K562 (cell line): ENCODE data around the gene ATP8B4. TPM values are rescaled to one million over a fixed set of nuclear protein-coding genes. Genes with fewer than 3 reads are reported as not detected.

Source experiments
- CBFA2T2 ChIP-seq: fragments of 450-650 bp; conservative IDR thresholded peaks from 2 replicates; pipeline ENCODE4 v1.6.1; 2017; ENCODE audit warnings: mild to moderate bottlenecking
- FOXP1 ChIP-seq: sonication (generic); formaldehyde crosslinking; IDR thresholded peaks from 2 replicates; pipeline ENCODE4 v1.8.0; 2022; ENCODE audit warnings: mild to moderate bottlenecking, missing genetic modification reagents
- JUND ChIP-seq, 2 experiments: IDR thresholded peaks; 2 replicates in 1 of 2; 3 replicates in 1 of 2; pipeline ENCODE4 v1.6.1; 2011; ENCODE audit warnings: borderline replicate concordance in 2 of 2, low read depth in 2 of 2, low read length in 2 of 2, improper control_type of control experiment in 1 of 2, missing biosample characterization in 1 of 2, missing genetic modification characterization in 1 of 2, missing genetic modification reagents in 1 of 2
- KHSRP ChIP-seq: fragments of 450-650 bp; IDR thresholded peaks from 2 replicates; pipeline ENCODE4 v1.6.1; 2017
- RBM14 ChIP-seq: fragments of 200-400 bp; formaldehyde crosslinking; IDR thresholded peaks from 2 replicates; pipeline ENCODE4 v1.6.1; 2018; ENCODE audit warnings: low read depth, mild to moderate bottlenecking, low read length, moderate library complexity, borderline replicate concordance; ENCODE audit not compliant: insufficient read depth
- SIN3A ChIP-seq, 2 experiments: fragments of 150-350 bp in 1 of 2; IDR thresholded peaks; 2 replicates each; pipeline ENCODE4 v1.6.1; 2011 to 2016; ENCODE audit warnings: borderline replicate concordance in 2 of 2, low read depth in 2 of 2, low read length in 2 of 2, mild to moderate bottlenecking in 2 of 2, moderate library complexity in 2 of 2; ENCODE audit not compliant: control insufficient read depth in 1 of 2
- UBTF ChIP-seq, 2 experiments: IDR thresholded peaks; 2 replicates each; pipeline ENCODE4 v1.6.1; 2012; ENCODE audit warnings: improper control_type of control experiment in 2 of 2, low read depth in 2 of 2, low read length in 2 of 2, borderline replicate concordance in 1 of 2
- ZNF224 ChIP-seq: sonication (generic); formaldehyde crosslinking; IDR thresholded peaks from 2 replicates; pipeline ENCODE4 v1.8.0; 2022; ENCODE audit warnings: mild to moderate bottlenecking, missing genetic modification reagents
- ZNF384 ChIP-seq: IDR thresholded peaks from 2 replicates; pipeline ENCODE4 v1.6.1; 2012; ENCODE audit warnings: low read depth, low read length, improper control_type of control experiment
- polyA plus RNA-seq, 8 experiments: library from polyadenylated mRNA; depleted of rRNA in 4 of 8; stranded (reverse) in 5 of 8; unstranded in 3 of 8; fragments of >200 nt; fragmentation: Nextera tagmentation in 2 of 8; fragmentation: Illumina TruSeq in 1 of 8; extraction: Ambion mirVana in 2 of 8; extraction: Trizol in 1 of 8; gene quantifications; 2 replicates each; pipeline versions ENCODE4 v1.2.1 to v1.2.3, GENCODE V29; 2011 to 2014; ENCODE audit warnings: inconsistent platforms in 1 of 8, missing spikeins in 1 of 8
- total RNA-seq, 7 experiments: library from RNA; depleted of rRNA in 6 of 7; stranded (reverse); fragments of >200 nt in 6 of 7; fragmentation: Illumina TruSeq in 2 of 7; extraction: Trizol in 2 of 7; gene quantifications; 2 replicates each; pipeline versions ENCODE4 v1.2.1 to v1.2.3, GENCODE V29; 2011 to 2021; ENCODE audit warnings: low replicate concordance in 1 of 7
- TF ChIP-seq, protein P1 (sequence below), 2 experiments: fragments of 450-650 bp; IDR thresholded peaks; 2 replicates each; pipeline ENCODE4 v1.6.1; 2016
- TF ChIP-seq, protein P2 (sequence below): fragments of 450-650 bp; formaldehyde crosslinking; IDR thresholded peaks from 2 replicates; pipeline ENCODE4 v1.4.0; 2020; ENCODE audit warnings: mild to moderate bottlenecking, mixed read lengths
- TF ChIP-seq, protein P3 (sequence below): sonication (generic); formaldehyde crosslinking; IDR thresholded peaks from 2 replicates; pipeline ENCODE4 v1.8.0; 2023; ENCODE audit warnings: mild to moderate bottlenecking, missing genetic modification reagents
- TF ChIP-seq, protein P4 (sequence below): sonication (generic); formaldehyde crosslinking; IDR thresholded peaks from 2 replicates; pipeline ENCODE4 v1.8.1; 2023; ENCODE audit warnings: mild to moderate bottlenecking, missing genetic modification reagents
- TF ChIP-seq, protein P5 (sequence below): sonication (generic); formaldehyde crosslinking; IDR thresholded peaks from 2 replicates; pipeline ENCODE4 v1.5.0; 2020; ENCODE audit warnings: missing genetic modification reagents

The ATP8B4 gene
- total and polyA plus RNA-seq, 9 of the 15 experiments (the other 6 are each of a cell fraction or from before 2014, with no cell fraction given), result 0.14 to 2.5 (median 0.44) TPM

DNA sequence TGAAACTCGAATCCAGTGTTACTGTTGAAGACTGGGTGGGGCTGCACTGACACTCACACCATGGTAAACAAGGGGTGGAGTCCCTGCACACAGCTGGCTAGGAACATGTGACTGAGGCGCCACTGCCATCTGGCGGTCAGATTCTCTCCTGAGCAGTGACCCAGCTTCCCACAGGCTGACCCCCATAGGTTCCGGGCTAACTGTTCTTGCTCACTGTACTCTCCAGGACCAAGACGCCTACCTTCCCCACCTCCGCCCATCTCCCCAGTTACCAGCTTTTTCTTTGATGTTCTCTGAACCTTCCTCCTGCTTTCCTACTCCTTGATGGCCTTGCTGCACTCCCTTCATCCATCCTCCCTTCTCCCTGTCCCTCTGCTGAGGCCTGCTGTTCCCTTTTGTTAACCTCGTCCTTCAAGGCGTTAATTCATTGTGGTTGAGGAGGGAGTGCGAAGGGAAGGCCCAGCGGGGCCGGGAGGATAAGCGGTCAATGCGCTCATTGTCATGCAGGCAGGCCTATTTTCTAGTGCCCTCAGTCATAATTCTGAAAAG is 115.2 kb downstream of the ATP8B4 start (continued):
- TF ChIP-seq, protein P1, sequence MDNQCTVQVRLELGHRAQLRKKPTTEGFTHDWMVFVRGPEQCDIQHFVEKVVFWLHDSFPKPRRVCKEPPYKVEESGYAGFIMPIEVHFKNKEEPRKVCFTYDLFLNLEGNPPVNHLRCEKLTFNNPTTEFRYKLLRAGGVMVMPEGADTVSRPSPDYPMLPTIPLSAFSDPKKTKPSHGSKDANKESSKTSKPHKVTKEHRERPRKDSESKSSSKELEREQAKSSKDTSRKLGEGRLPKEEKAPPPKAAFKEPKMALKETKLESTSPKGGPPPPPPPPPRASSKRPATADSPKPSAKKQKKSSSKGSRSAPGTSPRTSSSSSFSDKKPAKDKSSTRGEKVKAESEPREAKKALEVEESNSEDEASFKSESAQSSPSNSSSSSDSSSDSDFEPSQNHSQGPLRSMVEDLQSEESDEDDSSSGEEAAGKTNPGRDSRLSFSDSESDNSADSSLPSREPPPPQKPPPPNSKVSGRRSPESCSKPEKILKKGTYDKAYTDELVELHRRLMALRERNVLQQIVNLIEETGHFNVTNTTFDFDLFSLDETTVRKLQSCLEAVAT (IDR thresholded peaks at IDR 0.05), result 0 out of 4 replicates have a peak, but pooled peaks of 1 of the 2 experiments have one; percentile 8
- TF ChIP-seq CBFA2T2 (0 out of 2 replicates have a peak, but pooled peaks have one; percentile 31), UBTF (IDR thresholded peaks at IDR 0.05; ENCODE audit: borderline replicate concordance in 1 of 2, low read depth in 2 of 2, low read length in 2 of 2) (0 out of 4 replicates have a peak, but pooled peaks of 1 of the 2 experiments have one; percentile 36), JUND (IDR thresholded peaks at IDR 0.05; ENCODE audit: borderline replicate concordance, low read depth, low read length) (peak; percentile 56; the same call in 1 of the 2 replicates), JUND (tag; IDR thresholded peaks at IDR 0.05; ENCODE audit: borderline replicate concordance, low read depth, low read length) (no peak), KHSRP (no peak), ZNF384 (no peak), FOXP1 (CRISPR knock-in tag) (peak; percentile 85), RBM14 (no peak), ZNF224 (CRISPR knock-in tag) (no peak), SIN3A (IDR thresholded peaks at IDR 0.05; ENCODE audit: borderline replicate concordance in 2 of 2, control insufficient read depth in 1 of 2, low read depth in 2 of 2, low read length in 2 of 2) (0 out of 4 replicates have a peak, but pooled peaks of 1 of the 2 experiments have one; percentile 61)
- TF ChIP-seq, protein P2, sequence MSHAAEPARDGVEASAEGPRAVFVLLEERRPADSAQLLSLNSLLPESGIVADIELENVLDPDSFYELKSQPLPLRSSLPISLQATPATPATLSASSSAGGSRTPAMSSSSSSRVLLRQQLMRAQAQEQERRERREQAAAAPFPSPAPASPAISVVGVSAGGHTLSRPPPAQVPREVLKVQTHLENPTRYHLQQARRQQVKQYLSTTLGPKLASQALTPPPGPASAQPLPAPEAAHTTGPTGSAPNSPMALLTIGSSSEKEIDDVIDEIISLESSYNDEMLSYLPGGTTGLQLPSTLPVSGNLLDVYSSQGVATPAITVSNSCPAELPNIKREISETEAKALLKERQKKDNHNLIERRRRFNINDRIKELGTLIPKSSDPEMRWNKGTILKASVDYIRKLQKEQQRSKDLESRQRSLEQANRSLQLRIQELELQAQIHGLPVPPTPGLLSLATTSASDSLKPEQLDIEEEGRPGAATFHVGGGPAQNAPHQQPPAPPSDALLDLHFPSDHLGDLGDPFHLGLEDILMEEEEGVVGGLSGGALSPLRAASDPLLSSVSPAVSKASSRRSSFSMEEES (CRISPR knock-in tag), result peak; percentile 29
- TF ChIP-seq, protein P3, sequence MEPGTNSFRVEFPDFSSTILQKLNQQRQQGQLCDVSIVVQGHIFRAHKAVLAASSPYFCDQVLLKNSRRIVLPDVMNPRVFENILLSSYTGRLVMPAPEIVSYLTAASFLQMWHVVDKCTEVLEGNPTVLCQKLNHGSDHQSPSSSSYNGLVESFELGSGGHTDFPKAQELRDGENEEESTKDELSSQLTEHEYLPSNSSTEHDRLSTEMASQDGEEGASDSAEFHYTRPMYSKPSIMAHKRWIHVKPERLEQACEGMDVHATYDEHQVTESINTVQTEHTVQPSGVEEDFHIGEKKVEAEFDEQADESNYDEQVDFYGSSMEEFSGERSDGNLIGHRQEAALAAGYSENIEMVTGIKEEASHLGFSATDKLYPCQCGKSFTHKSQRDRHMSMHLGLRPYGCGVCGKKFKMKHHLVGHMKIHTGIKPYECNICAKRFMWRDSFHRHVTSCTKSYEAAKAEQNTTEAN (CRISPR knock-in tag), result no peak
- TF ChIP-seq, protein P4, sequence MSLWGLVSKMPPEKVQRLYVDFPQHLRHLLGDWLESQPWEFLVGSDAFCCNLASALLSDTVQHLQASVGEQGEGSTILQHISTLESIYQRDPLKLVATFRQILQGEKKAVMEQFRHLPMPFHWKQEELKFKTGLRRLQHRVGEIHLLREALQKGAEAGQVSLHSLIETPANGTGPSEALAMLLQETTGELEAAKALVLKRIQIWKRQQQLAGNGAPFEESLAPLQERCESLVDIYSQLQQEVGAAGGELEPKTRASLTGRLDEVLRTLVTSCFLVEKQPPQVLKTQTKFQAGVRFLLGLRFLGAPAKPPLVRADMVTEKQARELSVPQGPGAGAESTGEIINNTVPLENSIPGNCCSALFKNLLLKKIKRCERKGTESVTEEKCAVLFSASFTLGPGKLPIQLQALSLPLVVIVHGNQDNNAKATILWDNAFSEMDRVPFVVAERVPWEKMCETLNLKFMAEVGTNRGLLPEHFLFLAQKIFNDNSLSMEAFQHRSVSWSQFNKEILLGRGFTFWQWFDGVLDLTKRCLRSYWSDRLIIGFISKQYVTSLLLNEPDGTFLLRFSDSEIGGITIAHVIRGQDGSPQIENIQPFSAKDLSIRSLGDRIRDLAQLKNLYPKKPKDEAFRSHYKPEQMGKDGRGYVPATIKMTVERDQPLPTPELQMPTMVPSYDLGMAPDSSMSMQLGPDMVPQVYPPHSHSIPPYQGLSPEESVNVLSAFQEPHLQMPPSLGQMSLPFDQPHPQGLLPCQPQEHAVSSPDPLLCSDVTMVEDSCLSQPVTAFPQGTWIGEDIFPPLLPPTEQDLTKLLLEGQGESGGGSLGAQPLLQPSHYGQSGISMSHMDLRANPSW (CRISPR knock-in tag), result 0 out of 2 replicates have a peak, but pooled peaks have one; percentile 6
- TF ChIP-seq, protein P5, sequence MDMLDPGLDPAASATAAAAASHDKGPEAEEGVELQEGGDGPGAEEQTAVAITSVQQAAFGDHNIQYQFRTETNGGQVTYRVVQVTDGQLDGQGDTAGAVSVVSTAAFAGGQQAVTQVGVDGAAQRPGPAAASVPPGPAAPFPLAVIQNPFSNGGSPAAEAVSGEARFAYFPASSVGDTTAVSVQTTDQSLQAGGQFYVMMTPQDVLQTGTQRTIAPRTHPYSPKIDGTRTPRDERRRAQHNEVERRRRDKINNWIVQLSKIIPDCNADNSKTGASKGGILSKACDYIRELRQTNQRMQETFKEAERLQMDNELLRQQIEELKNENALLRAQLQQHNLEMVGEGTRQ (CRISPR knock-in tag), result peak; percentile 88
